ENCODE measurements around the gene PDE1A. TPM values are rescaled to one million over a fixed set of nuclear protein-coding genes. Genes with fewer than 3 reads are reported as not detected.

PDE1A gene
- total RNA-seq, 1 donor from 2014 or later, result 1.9 TPM

DNA sequence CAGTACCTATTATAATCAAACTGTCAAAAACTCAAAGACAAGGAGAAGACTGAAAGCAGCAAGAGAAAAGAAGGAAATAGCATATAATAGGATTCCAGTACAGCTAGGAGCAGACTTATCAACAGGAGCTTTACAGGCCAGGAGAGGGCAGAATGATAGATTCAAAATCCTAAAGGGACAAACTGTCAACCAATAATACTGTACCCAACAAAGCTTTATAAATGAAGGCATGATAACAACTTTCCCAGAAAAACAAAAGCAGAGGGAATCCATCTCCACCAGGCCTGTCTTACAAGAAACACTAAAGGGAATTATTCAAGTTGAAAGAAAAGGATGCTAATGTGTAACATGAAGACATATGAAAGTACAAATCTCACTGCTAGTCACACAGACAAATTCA lies 42.0 kb downstream of the PDE1A start:
- no peak overlapping the region for H3K4me3 Mint-ChIP-seq
- H3K27ac Mint-ChIP-seq, result no peak overlapping the region
- H3K4me1 Mint-ChIP-seq, result no peaks in the 10 kb centered on the region
- H3K36me3 Mint-ChIP-seq, result peaks cover 6% of the 10 kb centered on the region
- no peak for DNase-seq (ENCODE audit: low spot score in 2 of 2, unreplicated experiment in 2 of 2)
- TF ChIP-seq CTCF (IDR thresholded peaks at IDR 0.05; ENCODE audit: unreplicated experiment), result no peak
- H3K9me3 Mint-ChIP-seq, result peaks cover 31% of the 10 kb centered on the region
- no peaks in the 10 kb centered on the region for H3K27me3 Mint-ChIP-seq (ENCODE audit: low read depth)

DNA sequence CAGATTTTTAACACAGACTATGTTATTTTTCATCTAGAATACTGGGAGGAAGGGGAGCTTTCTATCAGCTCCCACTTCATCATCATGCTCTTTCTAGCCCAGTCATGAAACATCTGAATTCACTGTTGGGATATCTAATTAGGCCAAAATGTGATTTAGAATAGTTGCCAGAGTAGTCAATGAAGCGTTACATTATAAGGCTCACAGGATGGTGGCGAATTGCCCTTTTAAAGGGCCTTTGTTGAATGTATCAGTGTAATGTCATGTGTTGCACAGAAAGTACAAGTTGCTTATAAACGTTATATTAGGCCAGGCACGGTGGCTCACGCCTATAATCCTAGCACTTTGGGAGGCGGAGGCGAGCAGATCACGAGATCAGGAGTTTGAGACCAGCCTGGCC lies 45.6 kb downstream of the PDE1A start:
- Mint-ChIP-seq H3K4me3 (no peak overlapping the region), H3K27ac (no peak overlapping the region), H3K4me1 (peaks cover 4% of the 10 kb centered on the region), H3K27me3 (ENCODE audit: low read depth) (no peaks in the 10 kb centered on the region), H3K9me3 (peaks cover 33% of the 10 kb centered on the region), H3K36me3 (peaks cover 12% of the 10 kb centered on the region)
- TF ChIP-seq CTCF (IDR thresholded peaks at IDR 0.05; ENCODE audit: unreplicated experiment), result no peak
- DNase-seq (ENCODE audit: low spot score in 2 of 2, unreplicated experiment in 2 of 2), result no peak

GRCh38 chr2:182379241-182379640 lies 47.6 kb downstream of the PDE1A start:
- peaks cover 4% of the 10 kb centered on the region for H3K4me1 Mint-ChIP-seq
- H3K27me3 Mint-ChIP-seq (ENCODE audit: low read depth), result no peaks in the 10 kb centered on the region
- TF ChIP-seq CTCF (IDR thresholded peaks at IDR 0.05; ENCODE audit: unreplicated experiment), result no peak
- H3K9me3 Mint-ChIP-seq, result peaks cover 36% of the 10 kb centered on the region
- DNase-seq (ENCODE audit: low spot score in 2 of 2, unreplicated experiment in 2 of 2), result no peak
- H3K27ac Mint-ChIP-seq, result no peak overlapping the region
- no peak overlapping the region for H3K4me3 Mint-ChIP-seq
- peaks cover 15% of the 10 kb centered on the region for H3K36me3 Mint-ChIP-seq

DNA sequence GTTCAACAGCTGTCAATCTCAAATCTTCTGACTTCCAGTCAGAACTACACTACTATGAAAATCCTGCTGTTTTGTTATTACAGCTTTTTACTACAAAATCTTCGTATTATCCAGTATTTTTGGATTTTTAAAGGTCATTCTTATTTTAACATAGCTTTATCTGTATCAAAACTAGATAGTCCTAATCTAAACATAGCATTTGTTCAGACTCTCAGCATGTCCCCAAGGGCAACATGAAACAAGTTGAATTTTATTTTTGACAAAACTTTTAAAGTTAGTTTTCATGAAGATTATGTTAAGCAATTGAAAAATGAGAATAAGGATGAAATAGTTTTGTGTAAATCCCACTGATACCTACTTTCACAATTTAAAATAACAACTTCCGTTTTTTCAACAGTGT lies 48.1 kb downstream of the PDE1A start:
- H3K9me3 Mint-ChIP-seq, result peaks cover 33% of the 10 kb centered on the region
- H3K4me1 Mint-ChIP-seq, result peaks cover 4% of the 10 kb centered on the region
- TF ChIP-seq CTCF (IDR thresholded peaks at IDR 0.05; ENCODE audit: unreplicated experiment), result no peak
- DNase-seq (ENCODE audit: low spot score in 2 of 2, unreplicated experiment in 2 of 2), result no peak
- H3K4me3 Mint-ChIP-seq, result no peak overlapping the region
- no peaks in the 10 kb centered on the region for H3K27me3 Mint-ChIP-seq (ENCODE audit: low read depth)
- H3K27ac Mint-ChIP-seq, result no peak overlapping the region
- H3K36me3 Mint-ChIP-seq, result peaks cover 15% of the 10 kb centered on the region

- no peak for TF ChIP-seq CTCF (IDR thresholded peaks at IDR 0.05; ENCODE audit: unreplicated experiment)
- Mint-ChIP-seq H3K4me1 (peaks cover 8% of the 10 kb centered on the region), H3K27me3 (ENCODE audit: low read depth) (no peaks in the 10 kb centered on the region), H3K36me3 (peaks cover 15% of the 10 kb centered on the region), H3K27ac (no peak overlapping the region), H3K4me3 (no peak overlapping the region), H3K9me3 (peaks cover 34% of the 10 kb centered on the region)
- DNase-seq (ENCODE audit: low spot score in 2 of 2, unreplicated experiment in 2 of 2), result no peak
Observed at GRCh38 chr2:182377467-182377866, 49.4 kb downstream of the PDE1A start.

GRCh38 chr2:182375862-182376261 lies 51.0 kb downstream of the PDE1A start:
- Mint-ChIP-seq H3K36me3 (peaks cover 15% of the 10 kb centered on the region), H3K27me3 (ENCODE audit: low read depth) (no peaks in the 10 kb centered on the region), H3K4me3 (no peak overlapping the region), H3K27ac (no peak overlapping the region), H3K9me3 (peaks cover 34% of the 10 kb centered on the region), H3K4me1 (peaks cover 8% of the 10 kb centered on the region)
- no peak for TF ChIP-seq CTCF (IDR thresholded peaks at IDR 0.05; ENCODE audit: unreplicated experiment)
- DNase-seq (ENCODE audit: low spot score in 2 of 2, unreplicated experiment in 2 of 2), result no peak

Data from mesothelial cell of epicardium (in vitro differentiated cells).